ENCODE data around the gene PRR5L. TPM values are rescaled to one million over a fixed set of nuclear protein-coding genes. Genes with fewer than 3 reads are reported as not detected.

PRR5L gene
- total and polyA plus RNA-seq, 2 experiments from 2014 or later: 3.1 to 8.9 TPM

- no peaks in the 10 kb centered on the region for H3K79me2 ChIP-seq (replicated peaks; ENCODE audit: insufficient read depth)
- H3K27ac Mint-ChIP-seq: no peak overlapping the region
- ATAC-seq (no peak), DNase-seq (ENCODE audit: low spot score) (no peak)
- no peaks in the 10 kb centered on the region for H3K9me3 Mint-ChIP-seq
- H3K36me3 ChIP-seq (ENCODE audit: insufficient read depth): no peaks in the 10 kb centered on the region
- H3K36me3 Mint-ChIP-seq (ENCODE audit: low read depth): no peaks in the 10 kb centered on the region
- H3K27ac ChIP-seq (ENCODE audit: low read depth): no peak overlapping the region
- no peaks in the 10 kb centered on the region for H3K4me1 Mint-ChIP-seq
- H3K9me2 ChIP-seq (ENCODE audit: insufficient read depth): no peaks in the 10 kb centered on the region
- no peaks in the 10 kb centered on the region for H3K27me3 ChIP-seq (ENCODE audit: insufficient read depth)
- no peaks in the 10 kb centered on the region for H4K20me1 ChIP-seq (replicated peaks; ENCODE audit: insufficient read depth)
- H2AFZ ChIP-seq: no peak overlapping the region
- no peaks in the 10 kb centered on the region for H3K27me3 Mint-ChIP-seq (ENCODE audit: insufficient read depth, low read depth, poor library complexity)
- no peak overlapping the region for H3K4me3 Mint-ChIP-seq
- no peaks in the 10 kb centered on the region for H3K4me1 ChIP-seq (ENCODE audit: insufficient read depth)
- no peak overlapping the region for H3K4me2 ChIP-seq
- TF ChIP-seq REST (IDR thresholded peaks at IDR 0.05; ENCODE audit: unreplicated experiment) (no peak), NANOG (IDR thresholded peaks at IDR 0.05; ENCODE audit: borderline replicate concordance) (no peak), ETS1 (IDR thresholded peaks at IDR 0.05) (no peak), POLR2AphosphoS5 (IDR thresholded peaks at IDR 0.05; ENCODE audit: low read depth) (no peak), CTCF (conservative IDR thresholded peaks at IDR 0.05; ENCODE audit: low read depth in 2 of 2) (no peak), ZNF462 (CRISPR knock-in tag; IDR thresholded peaks at IDR 0.05) (no peak), CREB1 (CRISPR knock-in tag; IDR thresholded peaks at IDR 0.05; ENCODE audit: low read depth) (no peak), JUNB (IDR thresholded peaks at IDR 0.05; ENCODE audit: unreplicated experiment) (no peak)
- H3K4me3 ChIP-seq: no peak overlapping the region
- no peaks in the 10 kb centered on the region for H3F3A ChIP-seq (replicated peaks; ENCODE audit: low read depth)
These were observed 131.8 kb downstream of the PRR5L start for GRCh38 chr11:36427876-36428275.

Data from GM23338 (cell line).